Measurements from ENCODE around the gene AOPEP. TPM values are rescaled to one million over a fixed set of nuclear protein-coding genes. Genes with fewer than 3 reads are reported as not detected.

Gene AOPEP
- total and polyA plus RNA-seq, 9 of the 15 experiments (the other 6 are each of a cell fraction or from before 2014, with no cell fraction given), result 4.5 to 19.3 (median 13.5) TPM

- no peak for TF ChIP-seq NCOA2 (IDR thresholded peaks at IDR 0.05; ENCODE audit: partially characterized antibody in 2 of 2)
- TF ChIP-seq WHSC1 (IDR thresholded peaks at IDR 0.05; ENCODE audit: low read length), result no peak
- TF ChIP-seq CCAR2 (IDR thresholded peaks at IDR 0.05; ENCODE audit: low read depth, low read length), result no peak
- no peak for TF ChIP-seq NFE2L1 (tag; IDR thresholded peaks at IDR 0.05; ENCODE audit: borderline replicate concordance, low read depth)
- TF ChIP-seq TCF7 (IDR thresholded peaks at IDR 0.05; ENCODE audit: borderline replicate concordance), result no peak
- no peak for TF ChIP-seq ARID4B (CRISPR knock-in tag; IDR thresholded peaks at IDR 0.05)
- TF ChIP-seq ZNF41 (CRISPR knock-in tag; conservative IDR thresholded peaks at IDR 0.05), result no peak
- no peak for TF ChIP-seq NFATC3 (IDR thresholded peaks at IDR 0.05)
- TF ChIP-seq NR3C1 (CRISPR knock-in tag; IDR thresholded peaks at IDR 0.05), result no peak
- no peak for TF ChIP-seq RBM22 (IDR thresholded peaks at IDR 0.05; ENCODE audit: low read depth, low read length, poor library complexity, severe bottlenecking)
- TF ChIP-seq MLX (CRISPR knock-in tag; conservative IDR thresholded peaks at IDR 0.05), result no peak
- no peak for TF ChIP-seq HOMEZ (CRISPR knock-in tag; IDR thresholded peaks at IDR 0.05)
- no peak for TF ChIP-seq BRF2 (IDR thresholded peaks at IDR 0.05; ENCODE audit: borderline replicate concordance, insufficient read depth, insufficient read length)
- TF ChIP-seq SUPT5H (IDR thresholded peaks at IDR 0.05), result no peak
- TF ChIP-seq ZNF780A (CRISPR knock-in tag; IDR thresholded peaks at IDR 0.05), result no peak
- no peak for TF ChIP-seq SFPQ (IDR thresholded peaks at IDR 0.05; ENCODE audit: low read depth, low read length)
- TF ChIP-seq HDAC1 (IDR thresholded peaks at IDR 0.05), result no peak
- peak; percentile 42 for TF ChIP-seq ARID1B (IDR thresholded peaks at IDR 0.05)
- no peak for TF ChIP-seq TAF7 (tag; IDR thresholded peaks at IDR 0.05)
- no peak for TF ChIP-seq RBM25 (IDR thresholded peaks at IDR 0.05; ENCODE audit: low read depth, low read length, severe bottlenecking)
Observed at GRCh38 chr9:94985649-94986048, 259.1 kb downstream of the AOPEP start (continued).

All from K562 (cell line).